IPS-20b (cell line): ENCODE results near the gene CFAP251.
"Not testable (repeated sequence)": the region's sequence is repeated elsewhere in the genome, so short reads cannot be mapped to it uniquely, and the experiment has no call there.

Source experiments
- H3K27ac ChIP-seq: one replicate; pipeline ENCODE4 v1.5.1; 2013; ENCODE audit warnings: low read length
- H3K27me3 ChIP-seq: 2 replicates; pipeline ENCODE4 v1.6.1; 2013; ENCODE audit warnings: mild to moderate bottlenecking, low read length, inconsistent platforms; ENCODE audit not compliant: insufficient read depth
- H3K36me3 ChIP-seq: 2 replicates; pipeline ENCODE4 v1.6.1; 2013; ENCODE audit warnings: low read depth, mild to moderate bottlenecking, inconsistent platforms, low read length, moderate library complexity; ENCODE audit not compliant: insufficient read depth
- H3K4me1 ChIP-seq: 2 replicates; pipeline ENCODE4 v1.6.1; 2013; ENCODE audit warnings: mild to moderate bottlenecking, control low read depth, inconsistent platforms, low read length, moderate library complexity; ENCODE audit not compliant: insufficient read depth
- H3K4me3 ChIP-seq: 2 replicates; pipeline ENCODE4 v1.5.1; 2013; ENCODE audit warnings: mild to moderate bottlenecking, low read length, inconsistent platforms
- H3K9ac ChIP-seq: 2 replicates; pipeline ENCODE4 v1.6.1; 2013; ENCODE audit warnings: low read depth, mild to moderate bottlenecking, inconsistent platforms, low read length, moderate library complexity
- H3K9me3 ChIP-seq: 2 replicates; pipeline ENCODE4 v1.6.1; 2013; ENCODE audit warnings: mild to moderate bottlenecking, low read depth, low read length, inconsistent platforms; ENCODE audit not compliant: insufficient read depth

CFAP251 gene

GRCh38 chr12:121982950-121983349 lies 64.6 kb downstream of the CFAP251 start:
- H3K9me3 ChIP-seq, result no peaks in the 10 kb centered on the region
- H3K27me3 ChIP-seq, result no peaks in the 10 kb centered on the region
- H3K9ac ChIP-seq, result no peak overlapping the region
- H3K4me3 ChIP-seq, result no peak overlapping the region
- H3K27ac ChIP-seq, result no peak overlapping the region
- no peaks in the 10 kb centered on the region for H3K36me3 ChIP-seq
- H3K4me1 ChIP-seq, result no peaks in the 10 kb centered on the region

GRCh38 chr12:121983536-121984210 lies 65.3 kb downstream of the CFAP251 start:
- Histone ChIP-seq H3K27ac (no peak overlapping the region), H3K9ac (no peak overlapping the region), H3K4me3 (no peak overlapping the region), H3K9me3 (no peaks in the 10 kb centered on the region), H3K4me1 (no peaks in the 10 kb centered on the region), H3K27me3 (no peaks in the 10 kb centered on the region), H3K36me3 (no peaks in the 10 kb centered on the region)

DNA sequence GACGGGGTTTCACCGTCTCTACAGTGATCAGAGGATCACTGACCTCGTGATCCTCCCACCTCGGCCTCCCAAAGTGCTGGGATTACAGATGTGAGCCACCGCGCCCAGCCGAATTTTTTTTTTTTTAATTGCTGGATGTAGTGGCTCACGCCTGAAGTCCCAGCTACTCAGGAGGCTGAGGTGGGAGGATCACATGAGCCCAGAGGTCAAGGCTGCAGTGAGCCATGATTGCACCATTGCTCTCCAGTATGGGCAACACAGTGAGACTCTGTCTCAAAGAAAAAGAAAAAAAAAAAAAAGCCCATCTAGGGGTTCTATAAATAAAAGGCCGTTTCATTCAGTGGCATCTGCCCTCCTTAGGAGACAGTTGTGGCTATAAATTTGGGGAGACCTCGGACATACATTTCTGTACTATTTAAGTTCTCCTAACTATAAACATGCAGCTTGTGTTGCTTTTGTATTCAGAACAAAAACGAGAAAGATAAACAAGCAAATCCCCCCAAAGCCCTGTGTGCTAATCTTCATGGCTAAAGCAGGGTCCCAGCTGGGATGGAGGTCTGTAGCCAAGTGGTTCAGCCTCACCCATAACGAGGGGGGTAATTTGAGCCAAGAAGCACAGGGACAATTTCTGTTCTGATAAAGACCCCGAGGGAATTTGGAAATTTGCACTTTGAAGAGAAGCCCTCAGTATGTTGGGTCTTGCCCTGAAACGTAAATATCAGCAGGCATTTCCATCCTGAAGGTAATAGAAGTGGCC lies 68.3 kb downstream of the CFAP251 start:
- Histone ChIP-seq H3K36me3 (no peaks in the 10 kb centered on the region), H3K9ac (no peak overlapping the region), H3K27me3 (no peaks in the 10 kb centered on the region), H3K4me3 (no peak overlapping the region), H3K4me1 (no peaks in the 10 kb centered on the region), H3K9me3 (no peaks in the 10 kb centered on the region), H3K27ac (no peak overlapping the region)

- not testable (repeated sequence) for H3K36me3 ChIP-seq, H3K27ac ChIP-seq, H3K9me3 ChIP-seq, H3K27me3 ChIP-seq, H3K4me1 ChIP-seq, H3K9ac ChIP-seq, H3K4me3 ChIP-seq
Measured at GRCh38 chr12:121988519-121988918, 70.1 kb downstream of the CFAP251 start.

- Histone ChIP-seq H3K9ac (no peak overlapping the region), H3K4me1 (no peaks in the 10 kb centered on the region)
Measured at GRCh38 chr12:121989276-121990113, 71.1 kb downstream of the CFAP251 start.

DNA sequence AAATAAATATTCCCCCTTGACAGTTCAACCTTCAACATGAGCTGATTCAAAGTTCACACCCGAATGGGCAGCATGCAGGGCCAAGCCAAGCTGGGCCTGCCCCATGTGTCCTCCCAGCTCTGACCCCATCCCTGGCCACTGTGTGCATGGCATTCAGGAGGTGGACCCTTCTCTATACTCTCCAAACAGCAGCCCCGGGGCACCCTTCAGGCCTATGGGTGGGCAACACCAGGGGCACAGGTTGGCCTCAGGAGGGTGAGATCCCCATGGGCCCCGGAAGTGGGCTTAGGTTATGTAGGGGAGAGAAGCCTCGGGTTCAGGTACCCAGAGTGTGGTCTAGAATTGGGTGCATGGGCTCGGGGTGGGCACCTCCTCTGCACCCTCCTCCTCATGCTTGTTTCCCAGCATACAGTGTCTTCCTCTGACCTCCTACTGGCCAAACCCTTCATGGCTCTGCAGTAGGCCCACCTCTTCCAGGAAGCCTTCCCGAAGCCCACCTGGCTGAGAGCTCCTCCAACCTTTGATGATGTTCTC lies 71.8 kb downstream of the CFAP251 start:
- no peak overlapping the region for H3K9ac ChIP-seq
- no peak overlapping the region for H3K27ac ChIP-seq

More at GRCh38 chr12:121989276-121990113, 71.1 kb downstream of the CFAP251 start:
- no peaks in the 10 kb centered on the region for H3K27me3 ChIP-seq
- H3K27ac ChIP-seq, result no peak overlapping the region
- H3K4me3 ChIP-seq, result no peak overlapping the region
- H3K9me3 ChIP-seq, result no peaks in the 10 kb centered on the region
- H3K36me3 ChIP-seq, result no peaks in the 10 kb centered on the region

DNA sequence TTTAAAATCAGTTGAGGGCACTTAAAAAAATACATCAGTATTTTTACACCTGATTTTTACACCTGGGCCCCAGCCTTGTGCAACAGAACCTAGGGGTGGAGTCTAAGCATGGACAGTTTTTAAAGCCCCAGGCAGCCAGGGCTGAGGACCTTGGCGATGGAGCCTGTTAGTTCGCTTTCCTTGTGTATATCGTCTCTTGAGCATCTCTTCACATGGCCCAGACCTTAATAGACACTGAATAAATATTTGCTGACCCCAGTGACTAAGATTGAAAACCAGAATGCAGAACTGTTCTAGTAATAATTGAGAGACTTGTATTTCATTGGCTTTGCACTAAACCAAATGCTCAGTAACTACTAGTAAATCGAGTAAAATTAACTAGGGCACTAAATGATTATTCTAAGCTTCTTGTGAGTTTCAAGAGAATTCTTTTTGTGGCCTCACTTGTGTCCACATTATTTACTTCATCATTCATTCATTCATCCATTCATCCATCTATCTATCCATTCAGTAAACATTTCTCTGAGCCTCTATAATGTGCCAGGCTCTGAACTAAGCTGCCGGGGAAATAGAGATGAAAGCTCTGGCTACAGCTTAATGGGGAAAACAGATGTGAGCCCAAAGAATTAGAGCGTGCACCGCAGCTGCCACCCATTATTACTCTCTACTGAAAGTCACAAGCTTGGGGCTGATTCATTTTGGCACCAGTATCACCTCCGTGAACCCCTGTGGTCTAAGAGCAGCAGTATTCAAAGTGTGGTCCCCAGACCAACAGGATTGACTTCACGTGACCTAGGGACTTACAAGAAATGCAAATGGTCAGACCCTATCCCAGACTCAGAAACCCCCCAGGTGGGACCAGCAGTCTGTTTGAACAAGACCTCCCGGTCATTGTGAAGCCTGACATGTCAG lies 72.6 kb downstream of the CFAP251 start:
- H3K4me3 ChIP-seq, result no peak overlapping the region
- H3K9me3 ChIP-seq, result no peaks in the 10 kb centered on the region
- no peaks in the 10 kb centered on the region for H3K27me3 ChIP-seq
- no peak overlapping the region for H3K27ac ChIP-seq
- H3K4me1 ChIP-seq, result no peaks in the 10 kb centered on the region
- no peak overlapping the region for H3K9ac ChIP-seq
- no peaks in the 10 kb centered on the region for H3K36me3 ChIP-seq

More for the DNA sequence above, 71.8 kb downstream of the CFAP251 start:
- H3K4me3 ChIP-seq, result no peak overlapping the region
- no peaks in the 10 kb centered on the region for H3K36me3 ChIP-seq
- no peaks in the 10 kb centered on the region for H3K9me3 ChIP-seq
- H3K27me3 ChIP-seq, result no peaks in the 10 kb centered on the region
- H3K4me1 ChIP-seq, result no peaks in the 10 kb centered on the region

- H3K9ac ChIP-seq, result no peak overlapping the region
- H3K4me3 ChIP-seq, result no peak overlapping the region
- no peaks in the 10 kb centered on the region for H3K36me3 ChIP-seq
- H3K27ac ChIP-seq, result no peak overlapping the region
- no peaks in the 10 kb centered on the region for H3K4me1 ChIP-seq
- no peaks in the 10 kb centered on the region for H3K27me3 ChIP-seq
- H3K9me3 ChIP-seq, result no peaks in the 10 kb centered on the region
Measured at GRCh38 chr12:121992059-121992879, 73.9 kb downstream of the CFAP251 start.

- Histone ChIP-seq H3K27me3 (no peaks in the 10 kb centered on the region), H3K9ac (no peak overlapping the region), H3K4me3 (no peak overlapping the region), H3K36me3 (no peaks in the 10 kb centered on the region), H3K27ac (no peak overlapping the region), H3K4me1 (no peaks in the 10 kb centered on the region), H3K9me3 (peaks cover 5% of the 10 kb centered on the region; the same call in 1 of the 2 replicates)
Measured at GRCh38 chr12:121996050-121996944, 77.9 kb downstream of the CFAP251 start.
